Ovary (tissue), 9 donors: Measurements from ENCODE around the gene SHROOM3. TPM values are rescaled to one million over a fixed set of nuclear protein-coding genes. Genes with fewer than 3 reads are reported as not detected.

Experiments used
- DNase-seq, 5 donors: peaks; one replicate each; pipeline ENCODE4 v3.0.0-alpha.2; 2019 to 2020
- H3K27ac ChIP-seq, 2 donors: fragments of 200-600 bp; one replicate each; pipeline versions ENCODE4 v1.5.1 to v1.8.0; 2019 to 2022
- H3K27me3 ChIP-seq: fragments of 200-600 bp; one replicate; pipeline ENCODE4 v1.8.0; 2022
- H3K36me3 ChIP-seq: fragments of 200-600 bp; sonication (generic); one replicate; pipeline ENCODE4 v1.5.1; 2019
- H3K4me1 ChIP-seq: one replicate; pipeline ENCODE4 v1.8.1; 2013; ENCODE audit warnings: mild to moderate bottlenecking, moderate library complexity; ENCODE audit not compliant: insufficient read depth
- H3K4me3 ChIP-seq: fragments of 200-600 bp; sonication (generic); one replicate; pipeline ENCODE4 v1.5.1; 2017
- H3K9me3 ChIP-seq, 2 donors: fragments of 200-600 bp in 1 of 2; sonication (generic) in 1 of 2; one replicate each; pipeline versions ENCODE4 v1.5.1 to v1.8.1; 2013 to 2019; ENCODE audit warnings: mild to moderate bottlenecking in 1 of 2, moderate library complexity in 1 of 2
- CTCF ChIP-seq, 3 donors: fragments of 450-650 bp in 2 of 3; fragments of 200-600 bp in 1 of 3; IDR thresholded peaks; one replicate each; pipeline versions ENCODE4 v1.5.1 to v1.8.0; 2016 to 2022; ENCODE audit warnings: antibody characterized with exemption in 3 of 3, mild to moderate bottlenecking in 1 of 3
- EP300 ChIP-seq: sonication (generic); formaldehyde crosslinking; IDR thresholded peaks from one replicate; pipeline ENCODE4 v1.6.1; 2017; ENCODE audit warnings: antibody characterized with exemption
- POLR2A ChIP-seq: fragments of 450-650 bp; IDR thresholded peaks from one replicate; pipeline ENCODE4 v1.6.1; 2017; ENCODE audit warnings: antibody characterized with exemption, mild to moderate bottlenecking, moderate library complexity
- WGBS, 3 donors: extraction: QIAGEN DNeasy Blood & Tissue Kit in 1 of 3; methylation state at CpG; one replicate each; pipeline versions ENCODE4 v1.1.5 to v1.1.7; 2013 to 2017; 5-methylcytosine and 5-hydroxymethylcytosine counted together
- intact Hi-C, 4 donors: fragments of 100-400 bp; cut with DNase I; formaldehyde crosslinking; loops; one replicate each; pipeline versions ENCODE4 v1.11.0 to v1.15.1; 2022 to 2023
- polyA plus RNA-seq, 2 donors: library from polyadenylated mRNA; stranded (reverse); fragments of 200-250 nt in 1 of 2; fragments of 350-450 nt in 1 of 2; fragmentation: Illumina TruSeq in 1 of 2; extraction: RNeasy Lipid Tissue Mini Kit (QIAGEN cat#74804) in 1 of 2; gene quantifications; one replicate each; pipeline ENCODE4 v1.2.3, GENCODE V29; 2013 to 2014
- total RNA-seq, 7 donors: library from RNA; depleted of rRNA in 2 of 7; stranded (reverse); fragments of >200 nt in 2 of 7; fragmentation: NEBNext Ultra II Directional in 3 of 7; extraction: Animal tissue kit (Norgen Biotek cat#: 25700) in 3 of 7; gene quantifications; one replicate each; pipeline versions ENCODE4 v1.1.0 to v1.2.4, GENCODE V29; 2016 to 2023
- donor health status: DM: no; HTN: no; CAD: no; lungs with moderate emphysema.
- donor health status: DM: no; HTN: no; CAD: no.
- donor health status: Bipolar disorder and iron deficiency.
- donor health status: DM: yes; HTN: yes; CAD: no.
- donor health status: DM: no; HTN: no; CAD: no.
- donor health status: DM: yes; HTN: yes; CAD: no.

Gene SHROOM3
- total and polyA plus RNA-seq, 9 donors = 0.80 to 70.1 (median 3.8) TPM

- DNase-seq = no peak
- 85% methylated on average over 2 of the region's 2 CpGs for WGBS, 3 donors
- intact Hi-C loops = no loop called here
- Histone ChIP-seq H3K27ac (no peak overlapping the region), H3K4me3 (no peak overlapping the region), H3K4me1 (no peaks in the 10 kb centered on the region), H3K27me3 (no peaks in the 10 kb centered on the region), H3K9me3 (no peaks in the 10 kb centered on the region), H3K36me3 (no peaks in the 10 kb centered on the region)
- TF ChIP-seq EP300 (no peak), POLR2A (no peak), CTCF (IDR thresholded peaks at IDR 0.05) (no peak)
These were observed 105.5 kb downstream of the SHROOM3 start for GRCh38 chr4:76540486-76540885.

- no peaks in the 10 kb centered on the region for H3K4me1 ChIP-seq
- H3K9me3 ChIP-seq = no peaks in the 10 kb centered on the region
- intact Hi-C loops = no loop called here
- H3K27me3 ChIP-seq = no peaks in the 10 kb centered on the region
- no peak for DNase-seq
- H3K4me3 ChIP-seq = no peak overlapping the region
- H3K36me3 ChIP-seq = no peaks in the 10 kb centered on the region
- WGBS, 3 donors = 88 to 91% (median 91%) methylated on average over 5 of the region's 5 CpGs
- TF ChIP-seq POLR2A (no peak), EP300 (no peak), CTCF (IDR thresholded peaks at IDR 0.05) (no peak)
- H3K27ac ChIP-seq = no peak overlapping the region
These were observed 108.3 kb downstream of the SHROOM3 start for GRCh38 chr4:76543378-76543777.

GRCh38 chr4:76544725-76545124, 109.7 kb downstream of the SHROOM3 start:
- TF ChIP-seq EP300 (no peak), CTCF (IDR thresholded peaks at IDR 0.05) (no peak), POLR2A (no peak)
- 40 to 64% (median 44%) methylated on average over 2 of the region's 2 CpGs for WGBS, 3 donors
- Histone ChIP-seq H3K36me3 (no peaks in the 10 kb centered on the region), H3K27me3 (no peaks in the 10 kb centered on the region), H3K4me3 (no peak overlapping the region), H3K9me3 (no peaks in the 10 kb centered on the region), H3K4me1 (no peaks in the 10 kb centered on the region), H3K27ac (no peak overlapping the region)
- DNase-seq = no peak
- intact Hi-C loops = no loop called here

GRCh38 chr4:76545226-76545884, 110.3 kb downstream of the SHROOM3 start:
- Histone ChIP-seq H3K9me3 (no peaks in the 10 kb centered on the region), H3K36me3 (no peaks in the 10 kb centered on the region), H3K27ac (no peak overlapping the region), H3K4me1 (no peaks in the 10 kb centered on the region), H3K27me3 (no peaks in the 10 kb centered on the region), H3K4me3 (no peak overlapping the region)
- WGBS, 3 donors = 73 to 83% (median 78%) methylated on average over 6 of the region's 6 CpGs
- no peak for DNase-seq
- TF ChIP-seq EP300 (no peak), CTCF (IDR thresholded peaks at IDR 0.05) (no peak), POLR2A (no peak)
- intact Hi-C loops = no loop called here
